Fibroblast of mammary gland (primary cell): Measurements from ENCODE around the gene COMMD9.
A peak's percentile ranks its signal among the peaks of the same experiment; 100 is the strongest.

Experiments
- DNase-seq: peaks from one replicate; pipeline ENCODE4 v3.0.0-alpha.2; 2010; ENCODE audit warnings: low read depth
- H3K4me3 ChIP-seq: 2 replicates; pipeline ENCODE4 v1.5.1; 2011; ENCODE audit warnings: low read depth, mild to moderate bottlenecking, low read length, moderate library complexity; ENCODE audit not compliant: control insufficient read depth
- TF ChIP-seq, protein P1 (sequence below): conservative IDR thresholded peaks from 2 replicates; pipeline ENCODE4 v1.5.1; 2011; ENCODE audit warnings: low read depth, low read length, inconsistent platforms; ENCODE audit not compliant: control insufficient read depth, insufficient read depth

The COMMD9 gene

DNA sequence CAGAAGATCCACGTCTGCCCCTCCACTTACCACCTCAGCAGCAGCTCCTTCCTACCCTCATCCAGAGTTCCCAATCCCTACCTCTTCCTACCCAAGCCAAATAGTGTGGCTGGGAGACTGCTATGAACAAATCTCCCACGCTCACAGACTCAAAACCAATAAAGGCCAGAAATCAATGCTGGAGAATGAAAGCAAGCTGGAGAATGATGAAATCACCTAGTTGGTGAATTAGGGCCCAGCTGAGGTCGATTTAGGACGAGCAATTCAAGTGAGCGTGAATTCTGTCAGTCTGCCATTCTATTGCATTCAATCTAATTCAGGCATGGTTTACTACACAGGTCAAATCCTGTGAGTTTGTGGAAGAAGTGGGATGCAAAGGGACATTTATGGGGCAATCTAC lies 22.5 kb downstream of the COMMD9 start:
- TF ChIP-seq, protein P1, sequence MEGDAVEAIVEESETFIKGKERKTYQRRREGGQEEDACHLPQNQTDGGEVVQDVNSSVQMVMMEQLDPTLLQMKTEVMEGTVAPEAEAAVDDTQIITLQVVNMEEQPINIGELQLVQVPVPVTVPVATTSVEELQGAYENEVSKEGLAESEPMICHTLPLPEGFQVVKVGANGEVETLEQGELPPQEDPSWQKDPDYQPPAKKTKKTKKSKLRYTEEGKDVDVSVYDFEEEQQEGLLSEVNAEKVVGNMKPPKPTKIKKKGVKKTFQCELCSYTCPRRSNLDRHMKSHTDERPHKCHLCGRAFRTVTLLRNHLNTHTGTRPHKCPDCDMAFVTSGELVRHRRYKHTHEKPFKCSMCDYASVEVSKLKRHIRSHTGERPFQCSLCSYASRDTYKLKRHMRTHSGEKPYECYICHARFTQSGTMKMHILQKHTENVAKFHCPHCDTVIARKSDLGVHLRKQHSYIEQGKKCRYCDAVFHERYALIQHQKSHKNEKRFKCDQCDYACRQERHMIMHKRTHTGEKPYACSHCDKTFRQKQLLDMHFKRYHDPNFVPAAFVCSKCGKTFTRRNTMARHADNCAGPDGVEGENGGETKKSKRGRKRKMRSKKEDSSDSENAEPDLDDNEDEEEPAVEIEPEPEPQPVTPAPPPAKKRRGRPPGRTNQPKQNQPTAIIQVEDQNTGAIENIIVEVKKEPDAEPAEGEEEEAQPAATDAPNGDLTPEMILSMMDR: no peak
- H3K4me3 ChIP-seq: no peak overlapping the region
- DNase-seq: peak; percentile 42

DNA sequence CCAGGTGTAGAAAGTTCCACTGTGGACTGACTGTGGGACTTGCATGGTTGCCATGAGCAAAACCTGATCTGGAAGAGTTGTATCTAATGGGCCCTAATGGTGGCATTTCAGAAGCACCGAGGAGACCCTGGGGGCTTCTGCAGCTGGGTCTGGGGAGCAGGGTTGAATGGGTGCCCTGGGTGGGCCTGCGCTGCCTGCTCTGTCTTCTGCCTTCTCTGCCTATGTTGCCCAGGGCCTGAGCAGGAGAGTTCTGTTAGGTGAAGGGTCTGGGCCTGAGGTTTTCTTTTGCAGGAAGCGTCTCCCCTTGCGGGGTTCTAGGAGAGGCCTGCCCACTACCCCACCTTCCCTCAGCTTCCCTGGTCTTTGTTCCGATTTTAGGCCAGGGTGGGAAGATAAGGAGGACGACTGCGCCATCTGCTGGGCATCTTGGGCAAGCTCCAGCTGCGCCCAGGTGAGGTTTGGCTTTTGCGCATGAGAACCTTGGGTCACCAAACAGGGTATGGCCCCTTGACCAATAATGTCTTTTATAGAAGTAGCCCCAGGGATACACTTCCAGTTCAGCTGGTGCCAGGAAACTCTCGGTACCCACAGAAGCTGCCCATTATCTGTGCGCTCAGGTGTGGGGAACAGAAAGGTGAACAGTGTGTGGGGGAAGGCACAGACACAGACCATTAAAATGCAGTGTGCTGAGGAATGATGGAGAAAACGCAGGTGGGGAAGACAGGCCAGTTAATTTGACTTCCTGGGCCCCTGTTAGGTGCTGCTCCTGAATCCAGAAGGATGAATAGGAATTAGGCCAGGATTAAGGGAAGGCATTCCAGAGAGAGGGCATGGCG lies 23.2 kb downstream of the COMMD9 start:
- no peak overlapping the region for H3K4me3 ChIP-seq
- peak; percentile 51 for DNase-seq
- TF ChIP-seq, protein P1: peak; percentile 85

DNA sequence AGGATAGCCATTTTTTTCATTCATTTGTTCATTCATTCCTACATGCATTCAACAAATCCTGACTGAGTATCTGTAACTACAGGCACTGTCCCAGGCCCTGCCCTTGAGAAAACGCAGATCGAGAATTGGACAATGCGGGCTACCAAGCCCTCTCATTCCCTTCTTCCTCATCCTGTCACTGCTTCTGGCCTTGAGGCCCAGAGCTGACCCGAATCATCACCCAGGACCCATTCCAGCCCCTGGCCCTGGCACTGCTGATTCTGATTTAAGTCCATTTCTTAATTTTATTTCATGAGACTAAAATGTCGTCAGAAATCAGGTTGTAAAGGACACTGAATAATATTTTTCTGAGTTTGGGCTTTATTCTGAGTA lies 24.3 kb downstream of the COMMD9 start:
- TF ChIP-seq, protein P1: no peak
- H3K4me3 ChIP-seq: no peak overlapping the region
- no peak for DNase-seq

DNA sequence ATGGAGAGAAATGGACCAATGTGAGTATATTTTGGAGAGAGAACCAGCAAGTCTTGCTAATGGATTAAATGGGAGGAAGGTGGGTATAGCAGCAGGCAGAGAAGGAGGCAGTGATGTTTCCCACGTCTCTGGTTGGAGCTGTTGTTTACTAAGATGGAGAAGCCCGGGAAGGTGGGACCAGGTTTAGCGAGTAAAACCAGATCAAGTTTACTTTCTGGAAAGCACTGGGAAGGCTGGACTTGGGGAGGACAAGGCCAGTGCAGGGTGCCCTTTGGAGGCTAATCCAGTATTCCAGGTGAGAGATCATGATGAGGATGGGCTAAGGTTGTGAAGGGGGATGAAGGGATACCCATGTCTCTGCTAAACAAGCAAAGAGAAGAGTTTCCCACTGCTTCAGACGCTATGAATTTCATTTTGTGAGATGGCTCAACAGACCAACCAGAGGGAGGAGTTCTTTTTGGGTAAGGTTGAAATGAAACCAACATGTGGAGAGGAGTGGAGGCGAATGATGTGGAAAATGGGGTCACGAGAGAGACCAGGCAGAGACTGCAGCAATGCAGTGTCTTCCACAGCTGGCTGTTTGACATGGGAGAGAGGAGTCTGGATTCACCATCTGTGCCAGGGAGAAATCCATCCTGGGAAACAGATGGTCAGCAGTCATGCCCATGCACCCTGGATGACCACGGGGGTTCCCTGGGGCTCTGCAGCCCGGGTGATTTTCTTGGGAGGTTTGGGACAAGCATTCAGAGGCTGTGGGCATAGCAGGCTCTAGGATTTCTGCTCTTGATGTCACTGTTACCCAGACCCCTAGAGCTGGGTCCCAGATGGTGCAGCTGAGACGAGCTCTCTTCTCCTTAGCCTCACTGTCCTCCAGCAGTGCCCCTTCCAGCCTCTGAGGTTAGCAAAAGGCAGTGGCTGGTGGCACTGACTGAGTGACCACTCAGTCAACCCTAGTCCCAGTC lies 24.9 kb downstream of the COMMD9 start:
- no peak overlapping the region for H3K4me3 ChIP-seq
- TF ChIP-seq, protein P1: no peak
- no peak for DNase-seq

DNA sequence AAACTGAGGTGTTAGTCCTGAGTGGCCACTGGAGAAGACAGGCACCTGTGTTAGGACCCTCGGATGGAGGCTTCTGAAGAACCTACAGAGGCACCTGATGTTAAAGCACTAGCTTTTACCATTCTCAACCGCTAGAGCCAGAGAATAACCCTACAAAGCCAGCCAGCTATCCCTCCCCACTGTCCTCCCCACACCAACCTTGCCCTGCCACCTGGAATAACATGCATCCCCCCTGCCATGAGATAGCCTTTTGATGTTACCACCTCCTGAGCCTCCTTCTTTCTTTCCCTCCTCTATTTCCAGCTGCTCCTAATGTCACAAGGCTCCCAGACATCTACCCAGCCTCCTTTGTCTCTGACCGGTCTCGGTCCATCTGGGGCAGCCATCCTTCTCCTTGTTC lies 28.1 kb downstream of the COMMD9 start:
- no peak for DNase-seq
- H3K4me3 ChIP-seq: no peak overlapping the region
- TF ChIP-seq, protein P1: no peak

DNA sequence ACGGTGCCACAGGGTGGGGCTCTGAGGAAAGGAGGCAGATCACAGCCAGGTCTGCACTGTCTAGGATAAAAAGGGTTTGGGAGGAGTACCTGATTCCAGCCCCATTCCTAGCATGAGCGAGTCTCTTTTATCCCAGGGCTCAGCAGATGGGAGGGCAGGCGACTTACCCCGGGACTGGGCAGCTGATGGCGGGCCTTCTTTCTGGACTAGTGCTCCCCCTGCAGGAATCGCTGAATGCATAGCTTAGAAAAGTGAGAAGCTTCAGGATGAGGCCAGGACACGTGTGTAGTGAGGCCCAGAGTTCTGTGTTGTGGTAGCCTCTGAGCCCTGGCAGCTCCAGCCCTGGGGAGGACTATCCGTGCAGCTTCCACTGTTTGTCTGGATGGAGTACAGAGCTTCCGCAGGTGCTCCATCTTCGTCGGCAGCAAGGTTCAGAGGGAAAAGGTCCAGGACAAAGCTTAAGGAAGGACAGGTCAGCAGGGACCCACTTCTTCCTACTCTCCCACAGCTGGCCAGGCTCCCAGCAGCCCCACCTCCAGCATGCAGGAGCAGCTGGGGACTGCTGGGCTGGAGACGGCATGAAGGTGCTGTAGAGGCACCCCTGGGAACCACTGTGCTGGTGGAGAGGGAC lies 30.4 kb downstream of the COMMD9 start:
- TF ChIP-seq, protein P1: peak; percentile 83
- DNase-seq: peak; percentile 80
- H3K4me3 ChIP-seq: no peak overlapping the region
